CD4-positive, alpha-beta T cell treated with Interleukin-15 for 1 hour (primary cell): ENCODE measurements around the gene MBD4.
"Not testable (repeated sequence)": the region's sequence is repeated elsewhere in the genome, so short reads cannot be mapped to it uniquely, and the experiment has no call there.

ENCODE experiments used
- DNase-seq: peaks from one replicate; pipeline ENCODE4 v3.0.0-alpha.2; 2020

The MBD4 gene

DNA sequence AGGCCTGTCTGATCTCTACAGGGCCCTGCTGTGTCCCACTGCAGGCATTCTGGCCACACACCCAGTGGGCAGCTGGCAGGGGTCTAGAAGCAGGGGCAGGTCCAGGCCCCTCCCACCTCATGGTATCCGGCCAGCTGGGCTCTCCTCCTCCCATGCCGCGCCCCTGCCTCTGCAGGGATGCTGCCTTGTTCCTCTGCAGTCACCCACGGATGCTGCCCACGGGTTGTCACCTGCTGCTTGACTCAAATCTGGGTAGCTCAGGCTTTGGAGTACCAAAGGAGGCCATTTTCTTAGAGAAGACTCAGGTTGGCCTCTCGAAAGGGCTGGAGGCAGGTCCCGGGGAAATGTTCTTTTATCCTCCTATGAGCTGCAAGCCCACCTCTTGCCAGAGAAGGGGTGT, 36.3 kb downstream of the MBD4 start:
- DNase-seq = no peak

DNA sequence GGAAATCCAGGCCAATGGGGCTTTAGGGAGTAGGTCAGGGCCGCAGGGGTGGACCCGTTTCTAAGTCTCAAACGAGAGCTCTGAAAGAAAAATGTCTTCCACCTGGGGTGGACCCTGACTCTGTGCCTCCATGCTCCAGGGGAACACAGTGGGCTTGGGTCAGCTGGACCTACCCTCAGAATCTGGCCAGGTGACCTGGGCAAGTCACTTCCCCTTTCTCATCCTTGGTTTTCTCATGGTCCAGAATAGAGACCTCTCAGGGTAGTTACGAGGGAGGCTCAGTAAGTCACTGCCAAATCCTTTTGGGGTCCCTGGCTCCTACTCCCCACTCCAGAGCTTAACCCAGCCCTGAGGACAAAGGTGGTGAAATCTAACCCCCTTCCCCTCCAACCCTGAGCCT, 37.1 kb downstream of the MBD4 start:
- DNase-seq = no peak

DNA sequence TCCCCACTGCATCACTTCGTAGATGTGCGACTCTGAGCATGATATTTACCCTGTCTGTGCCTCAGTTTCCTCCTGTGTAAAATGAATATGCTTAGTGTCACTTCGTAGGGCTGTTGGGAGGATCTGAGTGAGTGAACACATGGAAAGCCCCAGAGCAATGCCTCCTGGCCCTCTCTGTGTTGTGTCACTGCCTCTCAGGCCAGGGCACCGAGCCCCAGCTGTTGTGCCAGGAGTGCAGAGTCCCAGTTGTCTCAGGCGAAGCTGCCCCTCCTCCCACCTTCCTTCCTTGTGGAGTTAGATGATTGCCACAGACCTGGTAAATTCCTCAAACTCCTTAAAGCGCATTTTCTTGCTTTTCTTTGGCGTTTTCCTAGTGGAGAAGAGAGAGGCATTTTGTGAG, 37.5 kb downstream of the MBD4 start:
- DNase-seq = no peak

- no peak for DNase-seq
These were observed 39.8 kb downstream of the MBD4 start for GRCh38 chr3:129399895-129400357.

DNA sequence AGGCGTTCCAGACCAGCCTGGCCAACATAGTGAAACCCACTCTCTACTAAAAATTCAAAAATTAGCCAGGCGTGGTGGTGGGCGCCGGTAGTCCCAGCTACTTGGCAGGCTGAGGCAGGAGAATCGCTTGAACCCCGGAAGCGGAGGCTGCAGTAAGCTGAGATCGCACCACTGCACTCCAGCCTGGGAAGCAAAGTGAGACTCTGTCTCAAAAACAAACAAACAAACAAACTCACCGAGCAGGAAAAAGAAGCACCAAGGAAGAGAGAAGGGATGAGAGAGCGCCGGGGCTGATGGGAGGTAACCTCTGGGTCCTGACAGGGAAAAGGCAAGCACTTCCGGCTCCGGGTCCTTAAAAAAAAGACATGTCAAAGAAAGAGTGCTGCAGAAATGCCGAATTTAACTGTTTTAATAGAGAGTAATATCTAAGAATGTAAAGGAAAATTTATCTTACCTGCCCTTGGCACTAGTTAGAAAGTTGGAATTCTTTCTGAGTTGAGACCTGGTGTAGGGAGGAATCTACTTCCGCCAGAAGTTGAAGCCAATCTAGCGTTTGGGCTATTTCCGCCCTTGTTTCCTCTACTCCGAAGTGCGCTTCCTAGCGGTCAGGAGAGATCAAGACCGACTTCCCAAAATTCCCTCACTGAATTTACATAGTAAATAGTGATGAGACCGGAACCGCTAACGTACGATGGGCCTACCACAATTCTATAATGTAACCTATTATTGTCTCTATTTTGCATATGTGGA, 40.4 kb downstream of the MBD4 start:
- DNase-seq = peak; percentile 81

DNA sequence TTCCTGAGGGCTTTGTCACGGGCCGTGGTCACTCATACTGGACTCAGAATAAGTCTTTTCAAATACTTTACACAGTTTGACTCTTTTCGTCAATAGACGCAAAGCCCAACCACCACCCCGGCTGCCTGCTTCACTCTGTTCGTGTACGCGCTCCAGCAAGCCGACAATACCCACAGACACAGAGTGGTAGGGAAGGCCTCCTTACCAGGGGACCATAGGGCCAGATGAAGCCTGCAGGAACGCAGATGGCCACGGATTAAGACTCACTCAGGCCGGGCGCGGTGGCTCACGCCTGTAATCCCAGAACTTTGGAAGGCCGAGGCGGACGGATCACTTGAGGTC, 41.0 kb downstream of the MBD4 start:
- no peak for DNase-seq

- DNase-seq = not testable (repeated sequence)
These were observed 45.8 kb downstream of the MBD4 start for GRCh38 chr3:129393760-129394564.

- DNase-seq = no peak
These were observed 46.5 kb downstream of the MBD4 start for GRCh38 chr3:129393271-129393670.

DNA sequence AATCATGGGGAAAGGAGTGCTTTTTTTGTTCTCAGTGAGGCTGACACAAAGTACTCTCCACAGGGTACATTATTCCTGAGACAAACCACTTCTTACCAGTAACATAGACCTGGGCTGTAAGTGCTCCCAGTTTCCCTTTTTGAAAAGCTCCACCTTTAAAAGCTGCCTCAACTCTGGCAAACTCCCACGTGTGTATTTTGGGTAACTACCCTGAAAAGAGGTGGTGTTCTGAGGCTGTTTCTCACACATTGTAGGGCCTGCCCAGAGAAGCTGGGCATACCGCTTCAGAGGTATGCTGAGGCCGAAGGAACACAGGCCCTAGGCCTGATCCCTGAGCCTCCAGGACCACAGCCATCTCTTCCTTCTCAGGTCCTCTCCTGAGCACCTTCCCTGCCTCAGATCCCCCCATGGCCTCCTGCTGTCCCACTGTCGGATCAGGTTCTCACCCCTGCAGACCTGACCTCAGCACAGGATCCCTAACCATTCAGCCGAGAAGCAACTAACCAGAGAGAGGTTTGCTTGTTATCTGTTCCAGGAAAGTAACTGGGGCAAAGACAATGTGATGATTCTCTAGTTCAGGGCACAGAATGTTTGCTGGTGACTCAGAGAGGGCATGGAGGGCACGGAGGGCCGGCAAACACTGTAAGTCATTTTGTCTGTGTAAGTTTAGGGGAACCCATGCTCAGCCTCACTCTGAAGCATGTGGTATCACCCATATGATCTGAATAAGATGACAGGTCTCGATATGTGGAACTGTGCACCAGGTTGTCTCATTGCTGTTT, 47.5 kb downstream of the MBD4 start:
- not testable (repeated sequence) for DNase-seq

DNA sequence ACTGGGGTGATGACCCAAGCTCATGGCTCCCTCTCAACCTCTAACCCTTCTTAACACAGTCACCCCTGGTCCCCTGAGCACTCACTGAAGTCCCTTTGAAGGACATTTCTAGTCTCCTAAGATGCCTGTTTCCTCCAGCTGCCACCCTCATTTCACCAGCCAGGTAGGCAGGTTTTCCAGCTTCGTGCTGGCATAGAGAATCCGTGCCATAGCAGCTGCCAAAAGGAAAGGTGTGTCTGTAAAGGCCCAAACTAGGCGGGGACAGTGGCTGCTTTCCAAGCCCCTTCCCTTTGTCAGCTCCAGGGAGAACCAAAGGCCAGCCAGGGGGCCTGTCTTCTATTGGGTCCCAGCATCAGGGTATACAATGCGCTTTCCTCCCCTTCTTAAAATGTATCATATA, 48.2 kb downstream of the MBD4 start:
- not testable (repeated sequence) for DNase-seq

GRCh38 chr3:129389572-129389937, 50.2 kb downstream of the MBD4 start:
- no peak for DNase-seq

- DNase-seq = not testable (repeated sequence)
These were observed 50.8 kb downstream of the MBD4 start for GRCh38 chr3:129388791-129389571.

- no peak for DNase-seq
These were observed 52.3 kb downstream of the MBD4 start for GRCh38 chr3:129387487-129387886.

- DNase-seq = no peak
These were observed 52.8 kb downstream of the MBD4 start for GRCh38 chr3:129386984-129387383.

DNA sequence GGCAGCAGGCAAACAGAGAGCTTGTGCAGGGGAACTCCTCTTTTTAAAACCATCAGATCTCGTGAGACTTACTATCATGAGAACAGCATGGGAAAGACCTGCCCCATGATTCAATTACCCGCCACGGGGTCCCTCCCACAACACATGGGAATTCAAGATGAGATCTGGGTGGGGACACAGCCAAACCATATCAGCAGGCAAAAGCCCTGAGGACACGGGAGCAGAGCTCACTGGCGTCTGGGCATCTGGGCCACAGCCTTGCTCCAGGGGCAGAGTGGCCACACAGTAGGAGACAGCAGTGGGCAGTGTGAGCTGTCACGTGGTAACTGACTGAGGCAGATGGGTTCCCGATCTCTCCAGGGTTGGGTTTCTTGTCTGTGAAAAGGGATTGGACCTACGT, 54.2 kb downstream of the MBD4 start:
- DNase-seq = not testable (repeated sequence)

GRCh38 chr3:129384594-129385323, 55.0 kb downstream of the MBD4 start:
- no peak for DNase-seq

DNA sequence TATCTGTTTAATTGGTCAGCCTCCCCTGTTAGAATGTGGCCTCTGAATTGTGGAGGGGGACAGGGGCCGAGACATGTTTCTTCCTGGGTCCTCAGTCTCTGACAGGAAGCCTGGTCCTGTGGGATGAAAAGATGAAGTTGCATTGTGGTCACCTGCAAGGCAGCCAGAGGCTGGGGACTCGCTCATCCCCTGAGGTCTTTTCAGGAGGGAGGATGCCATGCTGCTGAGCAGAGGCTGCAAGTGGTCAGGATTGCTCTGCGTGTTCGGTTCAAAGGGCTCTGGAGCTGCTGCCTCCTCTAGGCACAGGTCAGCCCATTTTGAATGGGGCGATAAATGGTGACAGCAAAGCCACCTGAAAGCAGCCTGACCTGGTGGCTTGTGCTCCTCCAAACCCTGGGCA, 55.6 kb downstream of the MBD4 start:
- DNase-seq = not testable (repeated sequence)

- peak; percentile 42 for DNase-seq
These were observed 56.4 kb downstream of the MBD4 start for GRCh38 chr3:129383292-129383860.

DNA sequence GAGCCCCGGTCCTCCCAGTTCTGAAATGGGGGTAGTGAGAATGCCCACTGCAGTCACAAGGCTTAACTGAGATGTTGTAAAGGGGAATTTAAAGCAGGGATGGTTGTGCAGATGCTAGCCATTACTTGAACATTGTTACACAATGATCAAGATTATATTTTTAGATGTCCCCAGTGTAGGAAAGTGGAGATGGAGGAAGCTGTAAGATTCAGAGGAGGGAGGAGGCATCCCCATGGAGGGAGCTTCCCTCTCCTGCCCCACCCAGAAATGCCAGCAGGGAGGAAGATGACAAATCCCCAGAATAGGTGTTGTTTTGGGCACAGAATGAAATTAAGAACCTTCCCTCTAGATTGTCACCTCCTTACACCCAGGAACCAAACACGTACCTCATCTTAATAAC, 57.4 kb downstream of the MBD4 start:
- no peak for DNase-seq
